ENCODE results near the gene SESN1. TPM values are rescaled to one million over a fixed set of nuclear protein-coding genes. Genes with fewer than 3 reads are reported as not detected.

The SESN1 gene
- polyA plus RNA-seq, 1 experiment, result 29.6 TPM

DNA sequence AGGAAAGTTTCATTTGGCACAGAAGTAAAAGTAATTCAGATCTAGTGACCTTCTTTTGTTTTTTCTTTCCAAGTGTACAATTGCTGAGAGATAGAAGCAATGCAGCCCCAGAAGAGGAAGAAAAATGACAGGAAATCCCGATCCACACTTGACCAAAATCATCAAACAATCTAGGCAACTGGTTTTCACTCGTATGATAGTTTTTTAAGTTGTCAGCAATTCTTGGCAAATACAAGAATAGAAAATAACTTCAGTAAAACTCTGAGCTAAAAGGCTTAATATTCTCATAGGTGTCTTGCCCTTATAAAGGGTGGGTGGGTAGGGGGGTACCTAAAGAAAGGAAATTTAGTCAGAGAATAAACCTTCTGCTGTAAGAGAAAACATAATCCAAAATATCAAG is 36.0 kb downstream of the SESN1 start:
- CTCF ChIA-PET, result interaction anchor here (1.0 kb wide), 1 partner anchor 14 kb away, joined by 8 read pairs; no protein-coding TSS in a partner anchor
- H3K4me3 ChIP-seq (ENCODE audit: low read depth, low read length), result no peak overlapping the region
- no peak for DNase-seq (ENCODE audit: low read depth, low spot score)
- H3K27me3 ChIP-seq (ENCODE audit: control insufficient read depth, insufficient read depth, low read length), result no peaks in the 10 kb centered on the region
- H3K9me3 ChIP-seq (ENCODE audit: control insufficient read depth, insufficient read depth, low read length), result no peaks in the 10 kb centered on the region
- POLR2A ChIA-PET, result no interaction called here
- H3K27ac ChIP-seq (ENCODE audit: low read depth, low read length), result no peak overlapping the region
- no peak for TF ChIP-seq CTCF (IDR thresholded peaks at IDR 0.05; ENCODE audit: low read depth, low read length)

GRCh38 chr6:109056661-109057060 is 38.0 kb downstream of the SESN1 start:
- Histone ChIP-seq H3K4me3 (ENCODE audit: low read depth, low read length) (no peak overlapping the region), H3K27me3 (ENCODE audit: control insufficient read depth, insufficient read depth, low read length) (no peaks in the 10 kb centered on the region), H3K27ac (ENCODE audit: low read depth, low read length) (no peak overlapping the region), H3K9me3 (ENCODE audit: control insufficient read depth, insufficient read depth, low read length) (no peaks in the 10 kb centered on the region)
- CTCF ChIA-PET, result interaction anchor here (1.4 kb wide), 1 partner anchor 17 kb away, joined by 5 read pairs; no protein-coding TSS in a partner anchor
- no peak for TF ChIP-seq CTCF (IDR thresholded peaks at IDR 0.05; ENCODE audit: low read depth, low read length)
- no peak for DNase-seq (ENCODE audit: low read depth, low spot score)
- POLR2A ChIA-PET, result no interaction called here

GRCh38 chr6:109055771-109056235 is 38.8 kb downstream of the SESN1 start:
- Histone ChIP-seq H3K4me3 (ENCODE audit: low read depth, low read length) (no peak overlapping the region), H3K27ac (ENCODE audit: low read depth, low read length) (no peak overlapping the region), H3K9me3 (ENCODE audit: control insufficient read depth, insufficient read depth, low read length) (no peaks in the 10 kb centered on the region), H3K27me3 (ENCODE audit: control insufficient read depth, insufficient read depth, low read length) (no peaks in the 10 kb centered on the region)
- DNase-seq (ENCODE audit: low read depth, low spot score), result no peak
- ChIA-PET POLR2A (no interaction called here), CTCF (interaction anchor here (1.4 kb wide), 1 partner anchor 18 kb away, joined by 5 read pairs; no protein-coding TSS in a partner anchor)
- no peak for TF ChIP-seq CTCF (IDR thresholded peaks at IDR 0.05; ENCODE audit: low read depth, low read length)

DNA sequence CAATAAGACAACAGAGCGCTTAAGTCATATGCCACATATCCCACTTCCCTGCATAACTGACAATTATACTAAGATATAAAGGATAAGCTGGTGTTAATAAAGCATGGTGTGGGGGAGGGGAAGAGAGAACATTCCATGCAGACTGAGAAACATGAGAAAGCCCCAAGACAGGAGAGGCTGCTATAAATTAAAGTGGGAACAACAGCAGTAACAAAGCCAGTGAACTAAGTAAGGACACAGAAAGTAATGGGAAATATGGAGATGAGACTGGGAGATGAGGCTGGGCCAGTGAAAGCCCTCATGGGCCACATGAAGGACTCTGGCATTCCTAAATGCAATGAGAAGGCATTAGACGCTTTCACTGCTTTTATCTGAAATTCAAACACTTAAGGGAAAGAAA is 41.3 kb downstream of the SESN1 start:
- ChIA-PET POLR2A (no interaction called here), CTCF (no interaction called here)
- H3K27me3 ChIP-seq (ENCODE audit: control insufficient read depth, insufficient read depth, low read length), result no peaks in the 10 kb centered on the region
- H3K4me3 ChIP-seq (ENCODE audit: low read depth, low read length), result no peak overlapping the region
- DNase-seq (ENCODE audit: low read depth, low spot score), result no peak
- TF ChIP-seq CTCF (IDR thresholded peaks at IDR 0.05; ENCODE audit: low read depth, low read length), result no peak
- H3K27ac ChIP-seq (ENCODE audit: low read depth, low read length), result no peak overlapping the region
- H3K9me3 ChIP-seq (ENCODE audit: control insufficient read depth, insufficient read depth, low read length), result no peaks in the 10 kb centered on the region

DNA sequence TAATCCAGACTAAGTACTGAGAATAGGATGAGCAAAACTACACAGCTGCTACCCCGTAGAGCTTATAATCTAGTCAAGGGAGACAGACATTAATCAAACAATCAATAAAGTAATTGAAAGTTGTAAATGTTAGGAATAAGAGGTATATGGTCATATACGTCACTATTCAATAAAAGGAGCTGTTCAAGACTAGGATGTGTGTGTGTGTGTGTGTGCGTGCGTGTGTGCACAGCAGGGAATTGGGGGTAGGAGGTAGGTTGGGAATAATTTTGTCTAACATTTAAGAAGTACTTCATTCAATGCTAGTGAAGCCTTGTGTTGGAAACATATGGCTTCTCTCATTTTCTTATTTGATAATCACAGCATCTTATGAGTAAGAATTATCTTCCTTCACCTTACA is 41.8 kb downstream of the SESN1 start:
- Histone ChIP-seq H3K27ac (ENCODE audit: low read depth, low read length) (no peak overlapping the region), H3K4me3 (ENCODE audit: low read depth, low read length) (no peak overlapping the region), H3K9me3 (ENCODE audit: control insufficient read depth, insufficient read depth, low read length) (no peaks in the 10 kb centered on the region), H3K27me3 (ENCODE audit: control insufficient read depth, insufficient read depth, low read length) (no peaks in the 10 kb centered on the region)
- ChIA-PET CTCF (no interaction called here), POLR2A (interaction anchor here (1.6 kb wide), 1 partner anchor 42 kb away, joined by 5 read pairs; the partner anchor contains the start of gene SESN1)
- no peak for DNase-seq (ENCODE audit: low read depth, low spot score)
- no peak for TF ChIP-seq CTCF (IDR thresholded peaks at IDR 0.05; ENCODE audit: low read depth, low read length)

Data from AG04450 (cell line).